Liver (tissue), 9 donors: ENCODE data around the gene APOL2. TPM values are rescaled to one million over a fixed set of nuclear protein-coding genes. Genes with fewer than 3 reads are reported as not detected.

Experiments
- DNase-seq: peaks from one replicate; pipeline ENCODE4 v3.0.0-alpha.2; 2017; ENCODE audit warnings: low spot score
- H3K27ac ChIP-seq, 2 donors: one replicate each; pipeline ENCODE4 v1.7.0; 2013; ENCODE audit warnings: inconsistent platforms in 2 of 2, low read length in 2 of 2, control low read depth in 1 of 2, low read depth in 1 of 2, mild to moderate bottlenecking in 1 of 2
- H3K27me3 ChIP-seq, 4 donors: one replicate each; pipeline versions ENCODE4 v1.6.1 to v1.7.0; 2013; ENCODE audit warnings: low read length in 3 of 4, inconsistent platforms in 1 of 4, mild to moderate bottlenecking in 1 of 4, moderate library complexity in 1 of 4; ENCODE audit not compliant: control insufficient read depth in 4 of 4, insufficient read depth in 4 of 4
- H3K36me3 ChIP-seq, 4 donors: one replicate each; pipeline versions ENCODE4 v1.6.1 to v1.7.0; 2013; ENCODE audit warnings: low read length in 3 of 4, mild to moderate bottlenecking in 3 of 4, low read depth in 1 of 4, moderate library complexity in 1 of 4; ENCODE audit not compliant: control insufficient read depth in 4 of 4, insufficient read depth in 3 of 4
- H3K4me1 ChIP-seq, 4 donors: one replicate each; pipeline versions ENCODE4 v1.6.1 to v1.7.0; 2013; ENCODE audit warnings: low read length in 3 of 4, mild to moderate bottlenecking in 3 of 4, moderate library complexity in 1 of 4; ENCODE audit not compliant: control insufficient read depth in 4 of 4, insufficient read depth in 4 of 4
- H3K4me3 ChIP-seq, 3 donors: one replicate each; pipeline versions ENCODE4 v1.6.1 to v1.7.0; 2013; ENCODE audit warnings: low read length in 3 of 3, control low read depth in 1 of 3, low read depth in 1 of 3, mild to moderate bottlenecking in 1 of 3
- H3K9ac ChIP-seq, 2 donors: one replicate each; pipeline ENCODE4 v1.7.0; 2013; ENCODE audit warnings: low read length in 2 of 2, mild to moderate bottlenecking in 2 of 2, moderate library complexity in 2 of 2, control low read depth in 1 of 2, low read depth in 1 of 2
- H3K9me3 ChIP-seq, 4 donors: one replicate each; pipeline versions ENCODE4 v1.6.1 to v1.7.0; 2013; ENCODE audit warnings: low read length in 3 of 4; ENCODE audit not compliant: control insufficient read depth in 4 of 4
- ATF3 ChIP-seq: IDR thresholded peaks from 2 replicates; pipeline ENCODE4 v1.6.1; 2016; ENCODE audit warnings: antibody characterized with exemption
- CTCF ChIP-seq: fragments of 150-350 bp; IDR thresholded peaks from 2 replicates; pipeline ENCODE4 v1.5.1; 2017; ENCODE audit warnings: improper control_type of control experiment, low read depth, low read length; ENCODE audit not compliant: missing input control
- EGR1 ChIP-seq, 2 donors: IDR thresholded peaks; 2 replicates each; pipeline ENCODE4 v1.6.1; 2016 to 2018; ENCODE audit warnings: antibody characterized with exemption in 2 of 2, low read depth in 2 of 2
- FOXA1 ChIP-seq: IDR thresholded peaks from 2 replicates; pipeline ENCODE4 v1.6.1; 2016; ENCODE audit warnings: antibody characterized with exemption
- FOXA2 ChIP-seq: IDR thresholded peaks from 2 replicates; pipeline ENCODE4 v1.6.1; 2016; ENCODE audit warnings: antibody characterized with exemption
- GABPA ChIP-seq, 2 donors: IDR thresholded peaks in 1 of 2; conservative IDR thresholded peaks in 1 of 2; 2 replicates each; pipeline ENCODE4 v1.6.1; 2016; ENCODE audit warnings: antibody characterized with exemption in 2 of 2, mild to moderate bottlenecking in 1 of 2, moderate library complexity in 1 of 2
- HNF4A ChIP-seq, 2 donors: conservative IDR thresholded peaks; 2 replicates each; pipeline ENCODE4 v1.6.1; 2016; ENCODE audit warnings: antibody characterized with exemption in 2 of 2, mild to moderate bottlenecking in 2 of 2
- JUND ChIP-seq, 2 donors: IDR thresholded peaks; 2 replicates each; pipeline ENCODE4 v1.6.1; 2016; ENCODE audit warnings: antibody characterized with exemption in 2 of 2
- MAX ChIP-seq: IDR thresholded peaks from 2 replicates; pipeline ENCODE4 v1.6.1; 2016; ENCODE audit warnings: antibody characterized with exemption
- NR2F2 ChIP-seq: IDR thresholded peaks from 2 replicates; pipeline ENCODE4 v1.6.1; 2016; ENCODE audit warnings: antibody characterized with exemption
- RAD21 ChIP-seq, 2 donors: IDR thresholded peaks; 2 replicates each; pipeline ENCODE4 v1.6.1; 2016; ENCODE audit warnings: antibody characterized with exemption in 2 of 2, mild to moderate bottlenecking in 2 of 2
- REST ChIP-seq: IDR thresholded peaks from 2 replicates; pipeline ENCODE4 v1.6.1; 2016; ENCODE audit warnings: antibody characterized with exemption, mild to moderate bottlenecking
- RXRA ChIP-seq, 2 donors: IDR thresholded peaks; 2 replicates each; pipeline ENCODE4 v1.6.1; 2017 to 2018; ENCODE audit warnings: antibody characterized with exemption in 2 of 2, mild to moderate bottlenecking in 1 of 2
- SP1 ChIP-seq: IDR thresholded peaks from 2 replicates; pipeline ENCODE4 v1.6.1; 2018; ENCODE audit warnings: antibody characterized with exemption, mild to moderate bottlenecking
- TAF1 ChIP-seq: conservative IDR thresholded peaks from 2 replicates; pipeline ENCODE4 v1.6.1; 2016; ENCODE audit warnings: antibody characterized with exemption, mild to moderate bottlenecking
- YY1 ChIP-seq: IDR thresholded peaks from 2 replicates; pipeline ENCODE4 v1.6.1; 2016; ENCODE audit warnings: antibody characterized with exemption, mild to moderate bottlenecking
- ZBTB33 ChIP-seq: IDR thresholded peaks from 2 replicates; pipeline ENCODE4 v1.6.1; 2016; ENCODE audit warnings: antibody characterized with exemption
- WGBS: extraction: QIAGEN DNeasy Blood & Tissue Kit; methylation state at CpG from one replicate; pipeline ENCODE4 v1.1.7; 2013; 5-methylcytosine and 5-hydroxymethylcytosine counted together
- polyA plus RNA-seq, 2 donors: library from polyadenylated mRNA; stranded (reverse) in 1 of 2; unstranded in 1 of 2; fragments of 200-250 nt in 1 of 2; fragments of >200 nt in 1 of 2; fragmentation: Nextera tagmentation in 1 of 2; extraction: Ambion mirVana in 1 of 2; gene quantifications; one replicate each; pipeline versions ENCODE4 v1.2.1 to v1.2.3, GENCODE V29; 2013 to 2015
- total RNA-seq, 2 donors: library from RNA; depleted of rRNA; stranded (reverse); fragments of >200 nt; gene quantifications; one replicate each; pipeline ENCODE4 v1.2.3, GENCODE V29; 2014
- donor health status: healthy.
- donor health status: healthy.
- donor health status: healthy.
- donor health status: healthy.
- donor health status: healthy.

Gene APOL2
- total and polyA plus RNA-seq, 4 donors = 14.3 to 77.2 (median 21.7) TPM

GRCh38 chr22:36204632-36205015 is 34.7 kb downstream of the APOL2 start:
- no peak overlapping the region for H3K27ac ChIP-seq
- H3K4me1 ChIP-seq = peaks cover 3 to 26% (median 18%) of the 10 kb centered on the region in 4 donors
- no peaks in the 10 kb centered on the region for H3K36me3 ChIP-seq
- TF ChIP-seq ATF3 (no peak), RXRA (IDR thresholded peaks at IDR 0.05) (no peak), NR2F2 (no peak), JUND (IDR thresholded peaks at IDR 0.05) (no peak), CTCF (no peak), HNF4A (conservative IDR thresholded peaks at IDR 0.05) (no peak), MAX (no peak), YY1 (no peak), FOXA2 (no peak), RAD21 (IDR thresholded peaks at IDR 0.05) (no peak), SP1 (no peak), FOXA1 (no peak), ZBTB33 (no peak), TAF1 (no peak), EGR1 (IDR thresholded peaks at IDR 0.05; ENCODE audit: low read depth in 2 of 2) (no peak), GABPA (IDR thresholded peaks at IDR 0.05 in 1 of 2, conservative IDR thresholded peaks at IDR 0.05 in 1 of 2) (no peak), REST (no peak)
- no peak overlapping the region for H3K4me3 ChIP-seq
- 73% methylated on average over 6 of the region's 6 CpGs for WGBS
- no peak for DNase-seq
- no peaks in the 10 kb centered on the region for H3K27me3 ChIP-seq
- no peak overlapping the region for H3K9ac ChIP-seq
- H3K9me3 ChIP-seq = no peaks in the 10 kb centered on the region
